Measurements from ENCODE around the gene ARL11.
A peak's percentile ranks its signal among the peaks of the same experiment; 100 is the strongest.

DNA sequence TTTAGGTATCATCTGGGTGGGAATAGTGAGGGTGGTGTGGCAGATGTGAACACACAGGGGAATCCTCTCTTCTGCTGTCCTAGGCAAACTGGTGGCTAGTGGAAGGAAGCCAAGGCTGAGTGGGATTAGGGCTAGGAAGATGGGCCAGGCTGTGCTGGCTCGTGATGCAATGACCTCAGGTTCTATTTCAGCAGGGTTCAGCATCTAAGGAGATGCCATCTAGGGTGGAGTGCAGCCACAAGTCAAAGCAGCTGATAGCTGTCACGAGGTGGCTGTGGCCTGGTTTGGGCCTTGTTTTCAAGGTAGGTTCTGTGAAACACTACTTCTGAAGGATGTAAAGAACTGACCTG is 21.6 kb downstream of the ARL11 start:
- TF ChIP-seq RFX5 (IDR thresholded peaks at IDR 0.05; ENCODE audit: low read depth, low read length) (no peak), POLR2A (IDR thresholded peaks at IDR 0.05; ENCODE audit: low read depth, low read length) (no peak), MAZ (IDR thresholded peaks at IDR 0.05; ENCODE audit: borderline replicate concordance, low read depth, low read length) (no peak), CEBPB (IDR thresholded peaks at IDR 0.05; ENCODE audit: low read depth, low read length) (peak; percentile 70), SMC3 (IDR thresholded peaks at IDR 0.05; ENCODE audit: low read depth, low read length) (no peak), RAD21 (IDR thresholded peaks at IDR 0.05; ENCODE audit: low read length) (no peak), MXI1 (IDR thresholded peaks at IDR 0.05; ENCODE audit: borderline replicate concordance, low read depth, low read length) (no peak), USF2 (IDR thresholded peaks at IDR 0.05; ENCODE audit: low read depth, low read length) (no peak), CHD1 (IDR thresholded peaks at IDR 0.05; ENCODE audit: low read depth, low read length) (no peak), NFE2L2 (IDR thresholded peaks at IDR 0.05; ENCODE audit: low read depth, low read length) (no peak), BHLHE40 (IDR thresholded peaks at IDR 0.05; ENCODE audit: low read depth, low read length) (no peak), FOS (IDR thresholded peaks at IDR 0.05; ENCODE audit: low read depth, low read length) (no peak), ELK1 (IDR thresholded peaks at IDR 0.05; ENCODE audit: borderline replicate concordance, low read depth, low read length) (no peak)
- TF ChIP-seq, protein P1, sequence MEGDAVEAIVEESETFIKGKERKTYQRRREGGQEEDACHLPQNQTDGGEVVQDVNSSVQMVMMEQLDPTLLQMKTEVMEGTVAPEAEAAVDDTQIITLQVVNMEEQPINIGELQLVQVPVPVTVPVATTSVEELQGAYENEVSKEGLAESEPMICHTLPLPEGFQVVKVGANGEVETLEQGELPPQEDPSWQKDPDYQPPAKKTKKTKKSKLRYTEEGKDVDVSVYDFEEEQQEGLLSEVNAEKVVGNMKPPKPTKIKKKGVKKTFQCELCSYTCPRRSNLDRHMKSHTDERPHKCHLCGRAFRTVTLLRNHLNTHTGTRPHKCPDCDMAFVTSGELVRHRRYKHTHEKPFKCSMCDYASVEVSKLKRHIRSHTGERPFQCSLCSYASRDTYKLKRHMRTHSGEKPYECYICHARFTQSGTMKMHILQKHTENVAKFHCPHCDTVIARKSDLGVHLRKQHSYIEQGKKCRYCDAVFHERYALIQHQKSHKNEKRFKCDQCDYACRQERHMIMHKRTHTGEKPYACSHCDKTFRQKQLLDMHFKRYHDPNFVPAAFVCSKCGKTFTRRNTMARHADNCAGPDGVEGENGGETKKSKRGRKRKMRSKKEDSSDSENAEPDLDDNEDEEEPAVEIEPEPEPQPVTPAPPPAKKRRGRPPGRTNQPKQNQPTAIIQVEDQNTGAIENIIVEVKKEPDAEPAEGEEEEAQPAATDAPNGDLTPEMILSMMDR (conservative IDR thresholded peaks at IDR 0.05; ENCODE audit: low read depth, low read length) = no peak
